PC-9 (cell line): Measurements from ENCODE around the gene ATAD3A.
"Not testable (repeated sequence)": the region's sequence is repeated elsewhere in the genome, so short reads cannot be mapped to it uniquely, and the experiment has no call there.

Source experiments
- CTCF ChIP-seq: fragments of 200-600 bp; sonication (generic); conservative IDR thresholded peaks from 2 replicates; pipeline ENCODE4 v1.6.1; 2017; ENCODE audit warnings: mixed run types, antibody characterized with exemption, mild to moderate bottlenecking, moderate library complexity
- EZH2 ChIP-seq: fragments of 200-600 bp; sonication (generic); IDR thresholded peaks from 2 replicates; pipeline ENCODE4 v1.8.0; 2017; ENCODE audit warnings: antibody characterized with exemption, low read depth

GRCh38 chr1:1468196-1468985 is 43.6 kb upstream of the ATAD3A start:
- not testable (repeated sequence) for TF ChIP-seq CTCF, EZH2
